ENCODE measurements around the gene STK17A.

The STK17A gene

DNA sequence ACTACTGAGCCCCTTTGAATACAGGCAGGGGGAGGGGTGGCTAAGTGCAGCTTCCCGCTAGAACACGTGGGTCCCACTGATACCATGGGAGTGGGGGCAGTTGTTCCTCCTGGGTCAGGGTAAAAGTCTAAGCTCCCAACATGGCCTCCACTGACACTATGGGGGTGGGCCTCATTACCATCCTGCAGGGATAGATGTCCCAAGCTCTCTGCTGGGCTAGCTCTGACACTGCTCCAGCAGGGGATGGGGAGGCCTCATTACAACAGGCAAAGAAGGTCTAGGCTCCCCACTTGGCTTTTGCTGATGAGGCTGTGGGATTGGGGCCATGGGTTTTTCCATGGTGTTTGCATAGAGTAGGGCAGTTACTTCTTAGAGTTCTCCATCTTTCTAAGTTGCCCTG is 51.5 kb downstream of the STK17A start:
- no peak for DNase-seq (ENCODE audit: low spot score)

DNA sequence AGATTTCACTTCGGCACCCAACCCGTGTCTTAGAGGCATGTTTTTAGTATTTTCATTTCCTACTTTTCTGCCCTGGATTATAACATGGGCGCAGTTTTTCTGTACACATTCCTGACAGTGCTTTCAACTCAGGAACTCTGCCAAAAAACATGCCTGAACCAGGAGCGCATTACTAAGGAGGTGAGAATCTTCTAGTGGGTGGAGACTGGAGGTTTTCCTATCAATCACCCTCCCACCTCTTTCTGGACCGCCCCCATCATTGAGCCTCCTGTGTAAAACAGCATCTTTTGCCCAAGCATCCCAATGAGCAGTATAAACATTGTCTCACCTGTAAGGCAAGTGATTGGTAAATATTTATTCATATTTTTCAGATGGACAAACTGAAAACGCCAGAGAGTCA is 53.2 kb downstream of the STK17A start:
- no peak for DNase-seq (ENCODE audit: low spot score)

DNA sequence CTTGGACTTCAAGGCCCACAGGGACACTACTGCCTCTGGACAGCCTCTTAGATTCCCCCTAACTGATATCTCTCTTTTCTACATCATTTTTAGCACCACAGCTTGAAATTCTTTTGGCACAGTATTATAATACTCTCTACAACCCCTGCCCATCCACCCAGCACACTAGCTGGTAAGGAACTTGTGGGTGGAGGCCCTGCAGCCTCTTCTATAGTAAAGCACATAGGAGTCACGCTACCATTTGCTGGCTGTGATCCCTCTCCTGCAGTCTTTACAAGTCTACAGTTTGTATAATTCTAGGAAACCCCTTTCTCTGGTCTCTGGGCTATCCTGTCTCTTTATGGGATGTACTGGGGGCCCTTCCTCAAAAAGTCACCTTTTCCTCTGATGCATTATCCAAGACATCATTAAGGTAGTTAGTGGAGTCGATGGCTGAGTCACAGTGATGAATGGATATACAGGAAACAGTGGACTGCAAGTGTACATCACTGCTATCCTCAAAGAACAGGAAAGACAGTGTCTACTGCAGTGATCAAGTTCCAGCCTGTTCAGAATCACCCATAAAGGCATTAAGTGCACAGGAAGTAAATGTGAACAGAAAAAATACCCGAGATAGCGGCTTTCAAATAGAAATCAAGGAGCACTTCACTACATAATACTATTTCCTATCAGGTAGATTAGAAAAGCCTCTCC is 54.4 kb downstream of the STK17A start:
- DNase-seq (ENCODE audit: low spot score): no peak

DNA sequence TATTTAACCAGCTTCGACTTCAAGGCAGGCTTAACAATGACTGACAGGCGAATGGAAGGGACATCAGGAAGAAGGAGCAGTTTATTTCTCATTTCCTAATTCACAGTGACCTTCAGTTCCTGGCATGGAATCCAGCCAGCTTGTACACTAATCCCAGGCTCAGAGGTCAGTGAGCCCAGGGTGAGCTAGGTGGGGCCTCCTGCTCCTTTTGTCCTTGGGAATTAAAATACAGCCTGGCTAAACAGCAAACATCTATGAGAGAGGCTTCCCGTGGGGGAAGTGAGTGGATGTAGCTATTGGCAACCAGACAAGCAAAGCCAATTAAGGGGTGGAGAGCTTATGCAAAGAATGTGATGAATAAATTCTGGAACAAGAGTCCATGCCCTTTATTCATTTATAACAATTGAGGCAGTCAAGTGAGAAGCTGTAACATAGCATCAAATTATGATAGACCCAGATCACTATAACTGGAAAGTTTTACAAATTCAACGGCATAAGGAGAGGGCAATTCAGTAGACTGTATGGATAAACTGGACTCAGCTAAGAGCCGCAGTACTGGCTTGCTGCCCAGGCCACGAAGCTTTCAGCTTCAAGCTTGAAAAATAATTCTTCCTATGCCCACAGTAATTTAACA is 57.1 kb downstream of the STK17A start:
- no peak for DNase-seq (ENCODE audit: low spot score)

DNA sequence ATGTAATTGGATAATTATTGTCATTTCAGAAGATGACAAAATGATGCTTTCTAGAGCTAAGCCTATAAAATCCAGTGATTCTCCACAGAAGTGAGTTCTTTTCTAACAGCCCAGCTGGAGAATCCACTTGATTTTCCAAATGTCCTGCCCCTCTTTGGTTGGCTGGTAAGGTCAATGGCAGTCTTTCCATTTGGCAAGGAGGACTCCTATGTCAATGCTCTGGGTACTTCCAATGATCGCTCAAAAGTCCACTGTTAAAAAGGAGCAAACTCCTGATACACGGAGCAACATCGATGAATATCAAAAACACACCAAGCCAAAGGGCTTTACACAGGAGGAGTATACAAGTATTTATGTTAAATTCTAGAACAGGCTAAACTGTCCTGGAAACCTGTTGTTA is 57.8 kb downstream of the STK17A start:
- no peak for DNase-seq (ENCODE audit: low spot score)

DNA sequence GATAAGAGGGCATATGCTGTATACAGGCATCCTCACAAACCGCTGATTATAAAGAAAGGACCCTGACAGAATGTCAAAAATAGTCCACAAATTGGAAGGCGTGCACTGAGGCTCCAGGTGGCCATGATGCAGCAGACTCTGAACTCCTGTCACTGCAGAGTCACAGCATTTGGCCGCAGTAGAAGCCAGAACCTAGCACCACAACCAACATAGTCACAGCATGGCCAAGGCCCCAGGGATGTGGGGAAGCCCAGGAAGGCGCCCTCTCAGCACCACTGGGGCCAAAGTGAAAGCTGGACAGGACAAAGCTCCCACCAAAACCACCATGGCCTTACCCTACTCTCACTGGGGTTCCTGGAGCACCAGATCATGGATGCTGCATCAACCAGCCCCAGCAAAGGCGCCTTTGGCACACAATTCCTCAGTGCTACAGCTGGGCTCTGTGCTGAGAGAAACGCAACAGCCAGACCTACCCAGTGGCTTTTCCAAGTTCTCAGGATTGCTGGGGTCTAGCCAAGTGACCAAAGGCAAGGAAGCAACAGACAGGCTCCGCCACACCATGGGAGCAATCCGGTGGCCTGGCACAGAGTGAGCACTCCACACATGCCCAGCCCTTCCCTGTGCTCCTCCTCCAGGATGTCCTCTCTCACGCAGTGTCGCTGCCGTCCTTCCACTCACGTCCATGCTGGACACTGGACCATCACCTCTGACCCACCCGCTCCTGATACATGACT is 60.2 kb downstream of the STK17A start:
- no peak for DNase-seq (ENCODE audit: low spot score)

DNA sequence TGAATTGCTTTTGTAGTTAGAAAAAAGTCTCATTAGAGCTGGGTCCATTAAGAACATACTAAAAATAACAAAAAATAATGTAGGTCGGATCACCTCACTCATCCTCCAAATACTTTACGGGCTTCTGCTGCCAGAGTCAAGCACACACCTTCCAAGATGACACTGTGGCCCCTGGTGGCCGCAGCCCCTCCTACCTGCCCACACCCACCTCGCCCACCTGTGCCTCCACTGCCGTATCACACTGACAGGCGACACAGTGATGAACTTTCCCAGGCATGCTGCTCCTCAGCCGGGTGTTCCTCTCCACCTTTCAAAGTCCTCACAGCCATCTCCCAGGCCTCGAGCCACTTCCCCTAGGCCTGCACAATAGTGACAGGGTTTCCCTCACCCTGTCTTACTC is 60.9 kb downstream of the STK17A start:
- no peak for DNase-seq (ENCODE audit: low spot score)

DNA sequence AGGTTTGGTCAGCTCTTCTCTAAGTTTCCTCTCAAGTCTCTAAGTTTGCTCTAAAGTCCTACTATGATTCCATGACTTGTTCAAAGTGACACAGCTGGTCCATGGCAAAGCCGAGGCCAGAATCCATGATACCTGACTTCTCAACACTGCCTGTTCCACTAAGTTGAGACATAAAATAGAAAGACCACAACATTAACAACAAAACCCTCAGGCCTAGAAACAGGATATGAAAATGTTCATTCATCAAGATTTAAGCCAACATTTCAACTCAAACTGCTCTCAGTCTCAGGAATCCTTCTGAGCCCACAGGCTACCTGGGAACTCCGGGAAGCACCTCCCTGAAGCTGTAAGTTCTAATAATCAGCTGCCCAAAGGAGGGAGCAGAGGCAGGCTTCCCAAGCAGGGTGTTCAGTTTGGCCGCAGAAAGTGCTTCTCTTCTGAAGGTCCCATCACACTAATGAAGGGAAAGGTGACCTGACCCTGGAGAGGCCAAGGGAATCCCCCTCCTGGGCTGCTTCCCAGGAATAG is 62.9 kb downstream of the STK17A start:
- no peak for DNase-seq (ENCODE audit: low spot score)

DNA sequence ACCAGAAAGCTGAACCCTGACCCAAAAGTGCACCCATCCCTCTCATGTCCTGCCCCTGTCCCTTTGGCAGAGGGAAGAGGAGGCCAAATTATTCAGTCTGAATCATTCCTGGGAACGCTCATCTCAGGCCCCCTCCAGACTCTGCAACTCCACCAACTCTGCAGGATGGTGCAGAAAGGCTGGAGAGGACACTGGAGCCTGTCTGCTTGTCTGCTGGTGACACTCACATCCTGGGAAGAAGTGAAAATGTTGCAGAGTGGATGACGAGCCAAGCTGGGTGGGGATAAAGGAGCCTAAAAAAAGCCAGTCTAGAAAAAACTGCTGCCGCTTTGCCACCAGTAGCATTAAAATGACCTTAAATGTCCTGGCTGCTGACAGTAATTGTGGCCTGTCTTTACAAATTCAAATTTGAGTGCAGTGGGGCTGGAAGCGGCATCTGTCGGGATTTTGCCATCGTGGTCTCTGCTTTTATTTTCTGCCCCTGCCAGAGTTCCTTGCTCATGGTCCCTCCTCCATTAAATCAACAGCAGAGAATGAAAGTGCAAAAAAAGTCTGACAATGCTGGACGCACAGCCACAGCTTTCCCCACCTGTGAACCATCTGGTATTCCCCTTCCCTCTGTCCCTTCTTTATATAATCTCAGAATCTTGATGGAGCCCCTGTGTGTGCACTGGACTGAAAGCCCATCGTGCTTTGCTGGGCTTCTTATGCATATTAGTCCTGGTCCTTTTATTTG is 63.9 kb downstream of the STK17A start:
- DNase-seq (ENCODE audit: low spot score): no peak

DNA sequence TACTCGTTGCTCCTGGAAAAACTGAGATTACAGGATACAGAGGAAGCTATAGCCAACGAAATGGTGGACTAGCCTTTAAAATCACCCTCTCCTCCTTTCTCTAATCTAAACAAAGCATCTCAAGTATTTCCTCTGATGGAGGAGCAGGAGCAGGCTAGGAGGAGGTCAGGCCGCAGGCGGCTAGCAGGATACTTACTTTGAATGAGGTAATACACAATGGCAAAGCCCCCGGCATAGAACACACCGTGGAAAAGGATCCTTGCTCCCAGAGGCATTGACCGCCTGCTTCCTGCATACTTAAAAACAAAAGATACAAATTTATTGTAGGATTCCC is 64.4 kb downstream of the STK17A start:
- DNase-seq (ENCODE audit: low spot score): no peak

DNA sequence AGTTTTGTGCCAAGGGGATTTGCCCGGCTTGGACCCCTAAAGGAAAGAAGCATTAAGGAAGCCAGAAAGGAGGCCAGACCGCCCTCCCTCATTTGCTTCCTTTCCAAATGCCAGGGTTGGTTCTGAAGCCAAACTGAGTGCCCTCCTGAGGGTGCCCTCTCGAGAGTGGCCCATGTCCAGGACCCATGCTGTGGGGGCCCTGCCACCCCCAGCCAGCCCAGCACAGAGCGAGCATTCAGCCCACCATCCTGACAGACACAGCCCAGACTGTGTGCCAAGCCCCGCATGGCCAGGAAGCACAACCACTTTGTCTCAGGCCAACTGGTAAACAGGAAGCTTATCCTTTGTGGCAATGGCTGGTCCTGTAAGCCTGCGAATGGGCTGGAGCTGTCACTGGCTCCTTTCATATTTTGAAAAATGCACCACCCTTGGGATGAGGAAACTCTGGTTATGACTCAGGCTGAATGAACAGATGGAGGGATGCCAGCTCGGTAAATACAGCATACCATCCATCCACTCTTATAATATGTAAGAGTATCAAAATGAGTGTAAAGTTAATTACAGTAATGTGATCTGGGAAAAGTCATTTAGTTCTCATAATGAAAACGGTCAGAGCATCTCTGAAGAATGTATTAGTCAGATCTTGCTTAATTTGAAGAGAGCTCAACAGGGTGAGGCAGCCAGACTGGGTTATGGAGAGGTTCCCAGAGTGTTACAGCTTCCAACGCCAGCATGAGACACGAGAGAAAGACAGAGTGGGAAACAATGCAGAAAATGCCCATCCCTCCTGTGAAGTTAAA is 65.0 kb downstream of the STK17A start:
- peak; percentile 16 for DNase-seq (ENCODE audit: low spot score)

DNA sequence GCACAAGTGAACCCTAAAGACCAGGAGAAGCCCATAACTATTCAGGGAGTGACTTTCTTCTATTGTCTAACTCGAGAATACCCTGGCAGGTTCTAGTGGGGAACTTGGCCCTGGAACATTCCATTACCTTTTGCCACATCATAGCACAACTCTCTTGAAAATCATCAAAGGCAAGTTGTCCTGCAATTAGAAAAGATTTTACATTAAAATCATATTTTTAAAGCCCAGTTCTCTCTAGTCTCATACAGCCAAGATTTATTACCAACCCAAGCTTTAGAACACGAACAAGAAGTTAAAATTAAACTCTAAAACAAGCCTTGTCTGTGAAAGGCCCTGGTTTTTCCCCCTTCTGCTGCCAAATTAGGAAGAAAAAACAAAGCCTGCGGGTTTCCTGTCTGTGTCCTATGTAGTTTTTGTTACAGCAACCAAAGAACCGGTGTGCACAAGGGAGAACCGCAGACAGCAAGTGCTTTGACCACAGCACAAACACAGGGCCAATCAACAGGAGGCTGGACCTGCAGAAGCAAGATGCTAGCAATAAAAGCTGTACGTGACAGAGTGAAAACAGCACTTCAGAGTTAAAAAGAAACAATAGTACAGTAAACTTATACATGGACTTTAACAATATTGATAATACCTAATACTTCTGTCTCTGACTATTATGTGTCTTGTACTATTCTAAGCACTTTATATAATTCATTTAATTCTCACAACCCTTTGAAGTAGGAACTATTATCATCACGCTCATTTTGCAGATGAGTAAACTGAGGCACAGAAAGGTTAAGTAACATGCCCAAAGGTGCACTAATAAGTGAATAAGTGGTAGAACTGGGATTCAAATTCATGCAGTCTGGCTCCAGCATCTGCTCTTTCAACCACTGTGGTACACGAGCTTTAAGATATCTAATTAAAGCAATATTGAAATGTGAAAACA is 65.8 kb downstream of the STK17A start:
- DNase-seq (ENCODE audit: low spot score): no peak

DNA sequence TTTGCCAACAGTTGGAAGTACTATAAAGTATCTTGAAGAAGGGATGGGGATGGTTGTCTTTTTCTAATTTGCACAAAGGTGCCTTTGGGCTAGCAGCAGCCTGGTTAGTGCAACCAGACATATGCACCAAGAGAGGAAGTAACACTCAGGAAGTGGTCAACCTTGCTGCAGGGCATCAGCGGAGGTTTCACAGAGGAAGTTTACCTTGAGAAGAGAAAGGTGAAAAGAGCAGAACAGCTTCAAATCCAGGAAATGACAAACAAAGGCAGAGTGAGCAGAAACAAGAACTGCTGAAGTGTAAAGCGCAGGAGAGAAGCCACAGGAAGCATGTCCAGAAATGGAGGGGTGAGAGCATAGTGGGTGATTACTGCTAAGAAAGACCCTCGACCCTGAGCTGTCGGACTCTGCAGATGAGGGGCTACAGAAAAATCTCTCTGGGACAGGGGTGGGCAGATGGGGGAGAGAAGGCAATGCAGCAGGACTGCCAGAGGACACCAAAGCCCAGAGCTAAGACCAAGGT is 66.9 kb downstream of the STK17A start:
- DNase-seq (ENCODE audit: low spot score): no peak

DNA sequence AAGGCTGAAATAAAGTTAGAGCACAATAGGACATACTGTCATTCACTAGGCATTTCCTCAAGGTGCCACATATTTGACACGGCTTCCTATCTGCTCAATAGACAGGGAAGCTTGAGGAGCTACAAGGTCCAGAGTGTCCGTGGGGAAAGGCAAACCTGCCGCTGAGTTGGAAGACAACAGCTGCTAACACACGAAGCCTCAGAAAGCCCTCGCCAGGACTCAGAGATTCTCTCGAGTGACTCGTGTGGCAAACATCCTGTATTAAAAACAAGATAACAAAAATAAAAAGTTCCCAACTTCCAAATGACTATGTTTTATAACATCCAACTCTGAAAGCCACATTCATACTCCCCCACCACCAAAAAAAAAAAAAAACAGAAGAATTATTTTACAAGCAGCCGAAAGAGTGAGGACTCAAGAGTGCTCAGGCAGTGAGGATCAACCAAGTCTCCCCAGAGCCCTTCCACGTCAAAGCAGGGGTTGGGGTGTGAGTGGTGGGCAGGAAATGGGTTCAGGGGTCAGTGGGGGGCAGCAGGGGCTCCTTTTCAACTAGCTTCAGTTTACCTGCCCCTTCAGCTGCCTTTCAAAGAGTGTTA is 67.6 kb downstream of the STK17A start:
- no peak for DNase-seq (ENCODE audit: low spot score)

DNA sequence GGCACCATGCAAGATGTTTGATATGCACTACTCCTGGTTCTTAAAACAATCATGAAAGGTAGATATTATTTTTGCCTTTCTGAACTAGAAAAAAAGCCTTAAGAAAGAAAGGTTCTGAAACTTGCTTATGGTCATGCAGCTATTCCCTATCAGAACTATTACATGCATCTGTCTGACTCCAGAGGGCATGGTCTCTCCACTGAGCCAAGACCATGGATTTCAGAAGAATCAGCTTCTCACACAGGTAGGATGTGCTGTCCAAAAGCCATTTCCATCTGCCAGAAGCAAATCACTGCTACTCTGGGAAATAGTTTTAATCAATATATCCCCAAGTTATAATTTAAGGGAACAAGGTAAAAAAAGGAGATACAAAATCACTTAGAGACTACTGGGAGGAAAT is 69.5 kb downstream of the STK17A start:
- no peak for DNase-seq (ENCODE audit: low spot score)

DNA sequence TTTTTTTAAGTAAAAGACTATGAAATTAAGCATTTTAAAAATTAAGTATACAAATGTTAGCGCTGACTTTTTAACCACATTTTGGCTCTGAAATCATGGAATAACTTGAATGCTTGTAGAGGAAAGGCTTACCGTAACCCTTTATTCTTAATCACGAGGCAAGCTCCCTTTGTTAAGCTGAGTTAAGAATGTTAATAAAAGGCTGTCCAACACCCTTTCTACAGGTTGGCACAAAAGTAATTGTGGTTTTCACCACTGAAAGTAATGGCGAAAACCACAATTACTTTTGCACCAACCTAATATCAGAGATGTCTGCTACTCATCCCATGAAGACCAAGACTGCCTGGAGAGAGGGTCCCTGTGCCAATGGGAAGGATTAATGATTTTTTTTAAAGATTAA is 70.6 kb downstream of the STK17A start:
- no peak for DNase-seq (ENCODE audit: low spot score)

DNA sequence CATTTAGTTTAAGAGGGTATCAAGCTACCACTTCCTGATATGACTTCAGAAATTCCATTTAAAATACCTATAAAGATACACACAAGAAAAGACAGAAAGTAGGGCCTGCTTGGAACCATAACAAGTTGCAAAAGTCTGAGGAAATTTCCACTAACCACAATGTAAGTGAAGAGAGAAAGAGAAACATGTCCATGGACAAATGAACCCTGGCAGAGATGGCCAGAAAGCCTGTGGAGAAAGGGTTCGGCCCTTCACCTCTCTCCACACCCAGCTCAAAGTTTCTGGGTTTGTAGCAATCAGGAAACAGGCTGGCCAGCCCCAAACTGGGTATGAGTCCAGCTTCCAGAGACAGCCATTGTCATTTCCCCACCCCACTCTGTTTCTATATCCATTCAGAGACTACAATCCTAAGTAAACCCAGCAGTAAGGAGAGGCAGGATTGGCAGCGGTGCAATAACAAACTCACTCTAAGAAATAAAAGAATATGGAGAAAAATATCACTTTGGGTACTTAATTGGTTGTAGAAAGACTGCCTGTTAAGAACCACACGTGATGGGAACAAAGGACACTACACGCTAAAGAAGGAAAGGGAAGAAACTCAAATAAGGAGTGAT is 71.1 kb downstream of the STK17A start:
- no peak for DNase-seq (ENCODE audit: low spot score)

DNA sequence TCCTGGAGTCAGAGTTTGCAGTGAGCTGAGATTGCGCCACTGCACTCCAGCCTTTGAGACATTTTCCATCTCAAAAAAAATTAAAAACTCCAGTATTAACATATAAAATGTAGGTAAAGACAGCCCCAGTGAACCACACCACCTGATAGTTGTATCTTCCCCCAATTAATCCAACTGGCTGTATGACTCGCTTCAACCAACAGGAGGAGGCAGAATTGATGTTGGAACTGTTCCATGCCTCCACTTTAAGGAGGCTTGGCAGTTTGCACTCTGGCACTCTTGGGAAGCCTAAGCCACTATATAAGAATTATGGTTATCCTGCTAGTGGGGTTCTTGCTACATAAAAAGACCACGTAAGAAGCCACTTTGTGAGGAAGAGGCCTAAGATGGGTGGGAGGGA is 72.7 kb downstream of the STK17A start:
- DNase-seq (ENCODE audit: low spot score): no peak

DNA sequence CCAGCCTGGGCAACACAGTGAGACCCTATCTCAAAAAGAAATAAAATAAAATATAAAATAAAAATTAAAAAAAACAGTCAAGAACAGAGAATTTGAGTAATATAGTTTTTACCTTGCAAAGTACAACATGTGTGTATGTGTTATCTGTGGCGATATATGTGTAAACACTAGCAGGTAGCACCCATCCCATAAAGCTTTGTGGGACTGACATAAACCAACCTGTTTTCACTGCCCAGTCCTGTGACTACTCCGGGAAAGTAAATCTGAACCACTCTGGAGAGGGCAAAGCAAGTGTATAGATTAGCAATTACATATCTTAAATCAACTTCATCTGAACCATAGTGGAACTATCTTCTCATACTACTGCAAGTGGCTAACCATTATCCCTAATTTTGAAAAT is 74.1 kb downstream of the STK17A start:
- no peak for DNase-seq (ENCODE audit: low spot score)
